Breast epithelium (tissue), 4 donors: ENCODE results near the gene DHX35. TPM values are rescaled to one million over a fixed set of nuclear protein-coding genes. Genes with fewer than 3 reads are reported as not detected.
A peak's percentile ranks its signal among the peaks of the same experiment; 100 is the strongest.

Experiments used
- DNase-seq, 2 donors: peaks; one replicate each; pipeline ENCODE4 v3.0.0-alpha.2; 2019; ENCODE audit warnings: low spot score in 2 of 2
- H3K27ac ChIP-seq, 2 donors: fragments of 200-600 bp; sonication (generic) in 1 of 2; one replicate each; pipeline ENCODE4 v1.5.1; 2016 to 2019; ENCODE audit warnings: mild to moderate bottlenecking in 1 of 2
- H3K27me3 ChIP-seq, 2 donors: fragments of 200-600 bp; sonication (generic) in 1 of 2; one replicate each; pipeline versions ENCODE4 v1.5.1 to v1.6.0; 2017 to 2019; ENCODE audit warnings: control low read depth in 1 of 2, mild to moderate bottlenecking in 1 of 2
- H3K36me3 ChIP-seq: fragments of 200-600 bp; one replicate; pipeline ENCODE4 v1.5.1; 2019
- H3K4me1 ChIP-seq, 2 donors: fragments of 200-600 bp; sonication (generic); one replicate each; pipeline ENCODE4 v1.5.1; 2016 to 2019; ENCODE audit warnings: control low read depth in 1 of 2
- H3K4me3 ChIP-seq, 3 donors: fragments of 200-600 bp; sonication (generic); 1 replicate in 2 of 3; 2 replicates in 1 of 3; pipeline ENCODE4 v1.5.1; 2016 to 2019; ENCODE audit warnings: mild to moderate bottlenecking in 3 of 3, moderate library complexity in 2 of 3
- H3K9me3 ChIP-seq, 2 donors: fragments of 200-600 bp; sonication (generic) in 1 of 2; one replicate each; pipeline ENCODE4 v1.5.1; 2016 to 2019; ENCODE audit warnings: control low read depth in 1 of 2
- CTCF ChIP-seq, 3 donors: fragments of 450-650 bp; IDR thresholded peaks; one replicate each; pipeline ENCODE4 v1.5.1; 2016 to 2017; ENCODE audit warnings: antibody characterized with exemption in 3 of 3, mild to moderate bottlenecking in 3 of 3, moderate library complexity in 3 of 3
- POLR2A ChIP-seq: fragments of 450-650 bp; IDR thresholded peaks from one replicate; pipeline ENCODE4 v1.6.1; 2016; ENCODE audit warnings: antibody characterized with exemption, mild to moderate bottlenecking, moderate library complexity
- POLR2AphosphoS5 ChIP-seq, 3 donors: sonication (generic); formaldehyde crosslinking; IDR thresholded peaks; one replicate each; pipeline ENCODE4 v1.6.1; 2017; ENCODE audit warnings: antibody characterized with exemption in 3 of 3
- intact Hi-C: fragments of 100-400 bp; cut with DNase I; formaldehyde crosslinking; loops from one replicate; pipeline ENCODE4 v1.15.1; 2023; ENCODE audit warnings: low total_unique reads
- total RNA-seq, 3 donors: library from RNA; depleted of rRNA; stranded (reverse); fragments of >200 nt; gene quantifications; one replicate each; pipeline ENCODE4 v1.1.0, GENCODE V29; 2016

The DHX35 gene
- total RNA-seq, 3 donors from 2014 or later: 11.0 to 20.3 (median 20.1) TPM

DNA sequence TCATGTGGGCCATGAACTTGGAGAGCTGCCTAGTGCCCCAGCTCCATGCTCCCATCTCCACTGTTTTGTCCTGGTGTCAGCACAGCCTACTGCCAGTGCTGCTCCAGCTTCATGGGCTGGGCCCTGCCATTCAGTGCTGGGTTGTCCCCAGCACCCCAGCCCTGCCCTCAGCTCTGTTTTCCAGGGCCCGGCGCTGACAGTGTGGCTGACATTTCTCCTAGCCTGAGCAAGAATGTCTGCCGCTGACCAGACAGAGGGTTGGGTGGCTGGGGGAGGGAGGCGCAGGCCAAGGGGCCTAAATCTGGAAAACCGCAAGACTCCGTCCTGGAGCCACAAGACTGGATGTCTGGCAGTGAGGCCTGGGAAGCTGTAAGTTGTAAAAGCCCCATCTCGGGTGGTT lies 78.9 kb downstream of the DHX35 start:
- Histone ChIP-seq H3K9me3 (no peaks in the 10 kb centered on the region), H3K36me3 (no peaks in the 10 kb centered on the region), H3K4me3 (no peak overlapping the region), H3K4me1 (no peaks in the 10 kb centered on the region), H3K27ac (no peak overlapping the region), H3K27me3 (no peaks in the 10 kb centered on the region)
- intact Hi-C loops: no loop called here
- no peak for DNase-seq
- no peak for TF ChIP-seq POLR2AphosphoS5 (IDR thresholded peaks at IDR 0.05)
- TF ChIP-seq CTCF (IDR thresholded peaks at IDR 0.05): no peak
- TF ChIP-seq POLR2A: no peak

DNA sequence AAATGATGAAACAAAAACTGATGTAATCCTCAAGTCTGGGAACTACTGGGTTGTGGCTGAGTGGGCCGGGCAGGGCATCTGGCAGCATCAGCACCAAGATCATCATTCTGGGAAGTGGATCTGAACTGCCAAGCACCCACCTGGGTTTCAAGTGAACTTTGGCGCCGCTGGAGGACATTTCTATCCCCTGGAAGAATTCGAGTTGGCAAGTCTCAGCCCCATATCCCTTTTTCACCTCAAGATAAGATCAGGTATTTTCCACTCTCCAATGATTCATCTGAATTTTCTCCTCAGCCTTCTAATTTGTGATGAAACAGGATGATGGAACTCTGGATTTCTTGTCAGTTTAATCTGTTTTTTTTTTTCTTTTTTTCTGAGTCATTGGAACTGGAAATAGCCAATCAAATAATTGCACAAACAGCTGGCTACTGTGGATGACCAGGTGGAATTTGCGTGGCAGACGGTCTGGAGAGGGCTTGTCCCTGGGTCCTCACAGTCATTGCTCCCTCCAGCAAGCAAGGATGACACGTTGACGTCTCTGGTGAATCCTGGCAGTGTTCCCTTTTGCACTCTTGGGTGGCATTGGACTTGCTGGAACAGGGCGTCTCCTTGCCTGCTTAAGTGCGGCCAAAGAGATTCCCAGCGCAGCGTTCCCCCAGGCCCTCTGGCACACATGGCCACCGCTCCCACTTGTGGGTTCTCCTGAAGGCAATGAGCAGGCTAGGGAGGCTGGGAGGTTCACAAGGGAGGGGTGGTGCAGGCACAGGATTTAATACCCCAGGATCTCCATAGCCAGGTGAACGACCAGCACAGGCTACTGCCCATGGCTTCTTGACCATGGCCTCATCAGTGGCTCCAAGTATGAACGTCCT lies 80.4 kb downstream of the DHX35 start:
- TF ChIP-seq CTCF (IDR thresholded peaks at IDR 0.05) (no peak), POLR2A (no peak), POLR2AphosphoS5 (IDR thresholded peaks at IDR 0.05) (no peak)
- peak overlapping the region in 1 of 2 donors; percentile 57 for H3K27ac ChIP-seq
- H3K4me1 ChIP-seq: no peaks in the 10 kb centered on the region
- H3K36me3 ChIP-seq: no peaks in the 10 kb centered on the region
- H3K27me3 ChIP-seq: no peaks in the 10 kb centered on the region
- intact Hi-C loops: no loop called here
- DNase-seq: peak in 1 of 2 donors; percentile 52
- H3K4me3 ChIP-seq: no peak overlapping the region
- H3K9me3 ChIP-seq: no peaks in the 10 kb centered on the region

DNA sequence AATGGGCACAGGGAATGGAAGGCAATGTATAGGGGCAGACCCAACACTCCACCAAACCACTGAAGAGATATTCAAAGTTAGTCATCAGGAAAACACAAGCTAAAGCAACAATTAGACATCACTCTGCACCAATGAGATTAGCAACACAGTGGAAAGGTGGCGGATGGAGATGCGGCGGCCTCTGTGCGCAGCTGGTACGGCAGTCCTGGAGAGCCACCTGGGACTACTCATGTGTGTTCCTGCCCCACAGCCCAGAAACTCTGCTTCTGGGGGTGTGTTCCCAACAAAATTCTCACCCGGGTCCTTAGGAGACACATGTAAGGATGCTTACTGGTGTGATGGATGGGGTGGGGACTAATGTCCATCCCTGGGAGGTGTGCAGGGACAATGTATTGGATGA lies 82.4 kb downstream of the DHX35 start:
- intact Hi-C loops: no loop called here
- no peak for DNase-seq
- Histone ChIP-seq H3K36me3 (no peaks in the 10 kb centered on the region), H3K4me3 (no peak overlapping the region), H3K27ac (no peak overlapping the region), H3K4me1 (no peaks in the 10 kb centered on the region), H3K9me3 (no peaks in the 10 kb centered on the region), H3K27me3 (no peaks in the 10 kb centered on the region)
- TF ChIP-seq CTCF (IDR thresholded peaks at IDR 0.05): no peak
- no peak for TF ChIP-seq POLR2AphosphoS5 (IDR thresholded peaks at IDR 0.05)
- TF ChIP-seq POLR2A: no peak

- no peak for DNase-seq
- no peaks in the 10 kb centered on the region for H3K27me3 ChIP-seq
These were observed 83.5 kb downstream of the DHX35 start for GRCh38 chr20:39045676-39046075.

More at GRCh38 chr20:39045676-39046075, 83.5 kb downstream of the DHX35 start:
- peaks cover 3 to 5% of the 10 kb centered on the region in 2 donors for H3K4me1 ChIP-seq
- H3K27ac ChIP-seq: no peak overlapping the region
- intact Hi-C loops: no loop called here
- H3K9me3 ChIP-seq: no peaks in the 10 kb centered on the region
- H3K36me3 ChIP-seq: no peaks in the 10 kb centered on the region
- H3K4me3 ChIP-seq: no peak overlapping the region
- no peak for TF ChIP-seq POLR2AphosphoS5 (IDR thresholded peaks at IDR 0.05)
- TF ChIP-seq CTCF (IDR thresholded peaks at IDR 0.05): no peak
- TF ChIP-seq POLR2A: no peak
